Epithelial cell of prostate (primary cell): ENCODE measurements around the gene TBXT.
"Not testable (repeated sequence)": the region's sequence is repeated elsewhere in the genome, so short reads cannot be mapped to it uniquely, and the experiment has no call there.

Experiments
- DNase-seq: peaks from one replicate; pipeline ENCODE4 v3.0.0-alpha.2; 2011; ENCODE audit warnings: low read depth, low spot score
- H3K27ac ChIP-seq: fragments of 450-650 bp; 2 replicates; pipeline ENCODE4 v1.5.1; 2017; ENCODE audit warnings: mild to moderate bottlenecking

Gene TBXT

GRCh38 chr6:166167801-166168615, at the start of gene TBXT:
Gene TBXT, minus strand, starts transcription at chr6:166167851. Its CDS starts 260 bp downstream, at chr6:166167591.
- H3K27ac ChIP-seq: no peak within 1 kb of the TSS
- DNase-seq: no peak

- no peak for DNase-seq
- no peak overlapping the region for H3K27ac ChIP-seq
Measured at GRCh38 chr6:166207284-166207561, 39.6 kb upstream of the TBXT start.

- no peak for DNase-seq
Measured at GRCh38 chr6:166206510-166207283, 39.0 kb upstream of the TBXT start.

GRCh38 chr6:166206066-166206465, 38.4 kb upstream of the TBXT start:
- no peak for DNase-seq

More at GRCh38 chr6:166206510-166207283, 39.0 kb upstream of the TBXT start:
- no peak overlapping the region for H3K27ac ChIP-seq

GRCh38 chr6:166204852-166205650, 37.4 kb upstream of the TBXT start:
- DNase-seq: no peak
- no peak overlapping the region for H3K27ac ChIP-seq

More at GRCh38 chr6:166206066-166206465, 38.4 kb upstream of the TBXT start:
- H3K27ac ChIP-seq: no peak overlapping the region

- no peak for DNase-seq
- no peak overlapping the region for H3K27ac ChIP-seq
Measured at GRCh38 chr6:166203641-166204222, 36.1 kb upstream of the TBXT start.

- no peak overlapping the region for H3K27ac ChIP-seq
- DNase-seq: no peak
Measured at GRCh38 chr6:166203003-166203640, 35.5 kb upstream of the TBXT start.

- no peak overlapping the region for H3K27ac ChIP-seq
- no peak for DNase-seq
Measured at GRCh38 chr6:166202321-166202733, 34.7 kb upstream of the TBXT start.

- H3K27ac ChIP-seq: no peak overlapping the region
- no peak for DNase-seq
Measured at GRCh38 chr6:166201878-166202277, 34.2 kb upstream of the TBXT start.

- no peak overlapping the region for H3K27ac ChIP-seq
- DNase-seq: no peak
Measured at GRCh38 chr6:166197361-166197760, 29.7 kb upstream of the TBXT start.

- no peak for DNase-seq
- H3K27ac ChIP-seq: no peak overlapping the region
Measured at GRCh38 chr6:166195860-166196238, 28.2 kb upstream of the TBXT start.

GRCh38 chr6:166194914-166195859, 27.5 kb upstream of the TBXT start:
- DNase-seq: no peak
- H3K27ac ChIP-seq: no peak overlapping the region

GRCh38 chr6:166192557-166192956, 24.9 kb upstream of the TBXT start:
- no peak overlapping the region for H3K27ac ChIP-seq
- DNase-seq: no peak

GRCh38 chr6:166192136-166192535, 24.5 kb upstream of the TBXT start:
- DNase-seq: no peak
- no peak overlapping the region for H3K27ac ChIP-seq

GRCh38 chr6:166179704-166180103, 12.1 kb upstream of the TBXT start:
- no peak overlapping the region for H3K27ac ChIP-seq
- DNase-seq: no peak

- no peak overlapping the region for H3K27ac ChIP-seq
- no peak for DNase-seq
Measured at GRCh38 chr6:166176106-166176505, 8.5 kb upstream of the TBXT start.

- H3K27ac ChIP-seq, DNase-seq: not testable (repeated sequence)
Measured at GRCh38 chr6:166175093-166175492, 7.4 kb upstream of the TBXT start.

- no peak overlapping the region for H3K27ac ChIP-seq
- no peak for DNase-seq
Measured at GRCh38 chr6:166174031-166174430, 6.4 kb upstream of the TBXT start.
